Spleen (tissue), 11 donors: Measurements from ENCODE around the gene EYS. TPM values are rescaled to one million over a fixed set of nuclear protein-coding genes. Genes with fewer than 3 reads are reported as not detected.
"Not testable (repeated sequence)": the region's sequence is repeated elsewhere in the genome, so short reads cannot be mapped to it uniquely, and the experiment has no call there.

Source experiments
- DNase-seq: peaks from one replicate; pipeline ENCODE4 v3.0.0-alpha.2; 2020
- H3K27ac ChIP-seq, 8 donors: fragments of 200-600 bp; sonication (generic) in 7 of 8; 1 replicate in 4 of 8; 2 replicates in 4 of 8; pipeline versions ENCODE4 v1.5.0 to v1.8.0; 2016 to 2021; ENCODE audit warnings: inconsistent platforms in 4 of 8, mild to moderate bottlenecking in 4 of 8, moderate library complexity in 1 of 8
- H3K27me3 ChIP-seq, 7 donors: fragments of 200-600 bp; sonication (generic) in 6 of 7; replicated peaks in 1 of 7; 1 replicate in 4 of 7; 2 replicates in 3 of 7; pipeline versions ENCODE4 v1.5.0 to v1.8.0; 2016 to 2021; ENCODE audit warnings: inconsistent platforms in 3 of 7, mild to moderate bottlenecking in 1 of 7
- H3K36me3 ChIP-seq, 6 donors: fragments of 200-600 bp; sonication (generic) in 5 of 6; 1 replicate in 4 of 6; 2 replicates in 2 of 6; pipeline versions ENCODE4 v1.5.0 to v1.8.0; 2016 to 2021; ENCODE audit warnings: inconsistent platforms in 2 of 6
- H3K4me1 ChIP-seq, 6 donors: fragments of 200-600 bp; sonication (generic) in 5 of 6; 1 replicate in 3 of 6; 2 replicates in 3 of 6; pipeline versions ENCODE4 v1.5.0 to v1.8.0; 2016 to 2021; ENCODE audit warnings: inconsistent platforms in 3 of 6
- H3K4me3 ChIP-seq, 8 donors: fragments of 200-600 bp; sonication (generic) in 7 of 8; 1 replicate in 4 of 8; 2 replicates in 4 of 8; pipeline versions ENCODE4 v1.5.0 to v1.8.0; 2016 to 2021; ENCODE audit warnings: inconsistent platforms in 4 of 8, mild to moderate bottlenecking in 4 of 8, moderate library complexity in 2 of 8
- H3K9me3 ChIP-seq, 8 donors: fragments of 200-600 bp; sonication (generic) in 7 of 8; 1 replicate in 4 of 8; 2 replicates in 4 of 8; pipeline versions ENCODE4 v1.5.0 to v1.8.0; 2016 to 2021; ENCODE audit warnings: inconsistent platforms in 4 of 8
- CTCF ChIP-seq, 11 experiments: fragments of 200-600 bp in 7 of 11; fragments of 450-650 bp in 4 of 11; sonication (generic) in 4 of 11; IDR thresholded peaks in 8 of 11; conservative IDR thresholded peaks in 3 of 11; 1 replicate in 7 of 11; 2 replicates in 4 of 11; pipeline versions ENCODE4 v1.4.0 to v1.8.0; 2016 to 2021; ENCODE audit warnings: antibody characterized with exemption in 11 of 11, inconsistent platforms in 4 of 11, mild to moderate bottlenecking in 1 of 11
- POLR2A ChIP-seq, 3 donors: fragments of 450-650 bp; IDR thresholded peaks; one replicate each; pipeline ENCODE4 v1.5.1; 2017; ENCODE audit warnings: antibody characterized with exemption in 3 of 3, mild to moderate bottlenecking in 1 of 3
- POLR2AphosphoS5 ChIP-seq, 3 donors: sonication (generic); formaldehyde crosslinking; IDR thresholded peaks; one replicate each; pipeline ENCODE4 v1.5.1; 2017; ENCODE audit warnings: antibody characterized with exemption in 3 of 3
- WGBS, 5 donors: extraction: QIAGEN DNeasy Blood & Tissue Kit in 3 of 5; methylation state at CpG; one replicate each; pipeline versions ENCODE4 v1.1.5 to v1.1.7; 2013 to 2018; 5-methylcytosine and 5-hydroxymethylcytosine counted together
- intact Hi-C: fragments of 100-400 bp; cut with DNase I; formaldehyde crosslinking; loops from one replicate; pipeline ENCODE4 v1.15.0; 2023; ENCODE audit warnings: low total_unique reads
- polyA plus RNA-seq, 3 donors: library from polyadenylated mRNA; stranded (reverse); fragments of 200-250 nt; gene quantifications; one replicate each; pipeline ENCODE4 v1.2.1, GENCODE V29; 2013
- total RNA-seq, 7 donors: library from RNA; depleted of rRNA in 3 of 7; stranded (reverse); fragments of >200 nt in 3 of 7; fragmentation: NEBNext Ultra II Directional in 4 of 7; extraction: Animal tissue kit (Norgen Biotek cat#: 25700) in 4 of 7; gene quantifications; one replicate each; pipeline versions ENCODE4 v1.1.0 to v1.2.1, GENCODE V29; 2016 to 2021
- donor health status: healthy with polysubstance abuse.
- donor health status: DM: no; HTN: no; CAD: no; lungs with moderate emphysema.
- donor health status: DM: no; HTN: no; CAD: no.
- donor health status: Bipolar disorder and iron deficiency.
- donor health status: healthy.
- donor health status: DM: no; HTN: no; CAD: no.
- donor health status: DM: yes; HTN: yes; CAD: no.

EYS gene
- total and polyA plus RNA-seq, 10 donors: under 0.01 to 0.72 (median 0.28) TPM; not detected in 5

DNA sequence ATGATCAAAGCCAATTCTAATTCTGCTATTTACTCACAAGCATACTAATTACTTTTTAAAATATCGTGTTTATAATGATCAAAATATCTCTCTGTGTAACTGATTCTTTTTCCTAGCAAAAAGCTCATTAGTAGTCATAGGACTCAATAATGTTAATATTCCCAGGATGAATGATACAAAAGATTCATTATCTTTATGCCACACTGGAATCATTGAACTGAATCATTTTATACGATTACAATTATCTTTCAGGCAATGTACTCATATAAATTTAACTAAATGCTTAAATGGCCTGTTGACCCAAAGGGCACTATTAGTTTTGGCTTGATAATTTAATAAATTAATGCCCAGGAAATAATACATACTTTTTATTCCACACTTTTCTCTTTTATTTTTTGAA lies 96.3 kb downstream of the EYS start:
- no peaks in the 10 kb centered on the region for H3K27me3 ChIP-seq
- 81 to 89% (median 85%) methylated on average over 2 of the region's 2 CpGs for WGBS, 5 donors
- no peaks in the 10 kb centered on the region for H3K4me1 ChIP-seq
- H3K36me3 ChIP-seq: no peaks in the 10 kb centered on the region
- intact Hi-C loops: no loop called here
- H3K9me3 ChIP-seq: peaks cover 0 to 3% (median 0%) of the 10 kb centered on the region in 8 donors
- H3K27ac ChIP-seq: no peak overlapping the region
- DNase-seq: no peak
- H3K4me3 ChIP-seq: no peak overlapping the region
- TF ChIP-seq CTCF (IDR thresholded peaks at IDR 0.05 in 8 of 11, conservative IDR thresholded peaks at IDR 0.05 in 3 of 11) (no peak), POLR2A (IDR thresholded peaks at IDR 0.05) (no peak), POLR2AphosphoS5 (IDR thresholded peaks at IDR 0.05) (no peak)

GRCh38 chr6:65595540-65595939 lies 111.5 kb downstream of the EYS start:
- TF ChIP-seq POLR2A (IDR thresholded peaks at IDR 0.05): no peak
- no peak for TF ChIP-seq POLR2AphosphoS5 (IDR thresholded peaks at IDR 0.05)
- TF ChIP-seq CTCF (IDR thresholded peaks at IDR 0.05 in 8 of 11, conservative IDR thresholded peaks at IDR 0.05 in 3 of 11): no peak
- Histone ChIP-seq H3K36me3 (no peaks in the 10 kb centered on the region), H3K27ac (no peak overlapping the region), H3K27me3 (no peaks in the 10 kb centered on the region), H3K9me3 (peaks cover 0 to 9% (median 3%) of the 10 kb centered on the region in 8 donors), H3K4me3 (no peak overlapping the region), H3K4me1 (no peaks in the 10 kb centered on the region)
- no peak for DNase-seq
- intact Hi-C loops: no loop called here
- WGBS, 5 donors: 83 to 92% (median 85%) methylated on average over 4 of the region's 4 CpGs

DNA sequence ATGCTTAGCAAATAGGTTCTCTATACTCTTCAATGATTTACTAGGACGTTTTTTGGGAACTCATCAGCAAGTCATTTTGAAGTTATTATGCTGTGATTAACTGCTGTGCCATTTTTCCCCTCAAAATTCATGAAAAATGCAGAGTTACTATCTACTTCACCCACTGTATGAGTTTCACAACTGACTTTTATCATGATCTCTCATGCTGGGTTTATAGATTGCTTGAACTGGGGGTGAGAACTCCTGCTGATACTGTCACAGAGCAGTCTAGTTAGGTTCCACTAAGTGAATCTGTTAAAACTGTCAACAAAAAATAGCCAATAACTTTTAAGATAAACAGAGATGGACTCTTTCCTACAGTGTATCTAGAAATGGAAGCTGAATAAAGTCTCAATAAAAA lies 136.7 kb downstream of the EYS start:
- H3K27me3 ChIP-seq: no peaks in the 10 kb centered on the region
- H3K27ac ChIP-seq: no peak overlapping the region
- no peak for TF ChIP-seq POLR2AphosphoS5 (IDR thresholded peaks at IDR 0.05)
- no peak for TF ChIP-seq POLR2A (IDR thresholded peaks at IDR 0.05)
- TF ChIP-seq CTCF (IDR thresholded peaks at IDR 0.05 in 8 of 11, conservative IDR thresholded peaks at IDR 0.05 in 3 of 11): no peak
- 26 to 65% (median 57%) methylated on average over 1 of the region's 1 CpG for WGBS, 5 donors
- H3K4me3 ChIP-seq: no peak overlapping the region
- H3K4me1 ChIP-seq: no peaks in the 10 kb centered on the region
- intact Hi-C loops: no loop called here
- H3K9me3 ChIP-seq: peaks cover 0 to 23% (median 2%) of the 10 kb centered on the region in 8 donors
- no peaks in the 10 kb centered on the region for H3K36me3 ChIP-seq
- no peak for DNase-seq

DNA sequence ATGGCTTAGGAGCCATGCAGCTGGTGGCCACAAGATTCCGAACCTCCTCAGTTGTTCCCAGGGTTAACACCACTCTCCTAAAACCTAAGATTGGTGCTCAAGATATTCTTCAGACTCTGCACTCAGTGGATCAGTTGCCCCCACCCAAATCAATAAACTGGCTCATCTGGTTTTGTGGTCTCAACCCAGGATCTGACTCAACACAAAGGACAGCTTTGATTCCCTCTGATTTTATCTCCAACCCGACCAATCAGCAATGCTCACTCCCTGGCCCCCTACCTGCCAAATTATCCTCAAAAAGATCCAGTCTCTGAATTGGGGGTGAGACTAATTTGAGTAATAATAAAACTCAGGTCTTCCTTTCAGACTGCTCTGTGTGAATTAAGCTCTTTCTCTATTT lies 137.5 kb downstream of the EYS start:
- 75 to 86% (median 81%) methylated on average over 2 of the region's 2 CpGs for WGBS, 5 donors
- no peaks in the 10 kb centered on the region for H3K36me3 ChIP-seq
- H3K27me3 ChIP-seq: no peaks in the 10 kb centered on the region
- no peak for DNase-seq
- peaks cover 0 to 24% (median 3%) of the 10 kb centered on the region in 8 donors for H3K9me3 ChIP-seq
- no peak overlapping the region for H3K4me3 ChIP-seq
- H3K4me1 ChIP-seq: no peaks in the 10 kb centered on the region
- TF ChIP-seq POLR2A (IDR thresholded peaks at IDR 0.05): no peak
- TF ChIP-seq POLR2AphosphoS5 (IDR thresholded peaks at IDR 0.05): no peak
- TF ChIP-seq CTCF (IDR thresholded peaks at IDR 0.05 in 8 of 11, conservative IDR thresholded peaks at IDR 0.05 in 3 of 11): no peak
- intact Hi-C loops: no loop called here
- H3K27ac ChIP-seq: no peak overlapping the region

- H3K4me3 ChIP-seq, H3K27me3 ChIP-seq, intact Hi-C loops, H3K36me3 ChIP-seq, DNase-seq, H3K4me1 ChIP-seq, H3K27ac ChIP-seq: not testable (repeated sequence)
- 67 to 86% (median 78%) methylated on average over 7 of the region's 7 CpGs for WGBS, 5 donors
- peaks cover 0 to 23% (median 3%) of the 10 kb centered on the region in 8 donors for H3K9me3 ChIP-seq
These were observed 138.0 kb downstream of the EYS start for GRCh38 chr6:65569056-65569455.
